Progenitor cell of endocrine pancreas (in vitro differentiated cells): ENCODE measurements around the gene CAMK2D. TPM values are rescaled to one million over a fixed set of nuclear protein-coding genes. Genes with fewer than 3 reads are reported as not detected.

Experiments
- DNase-seq: peaks from one replicate; pipeline ENCODE4 v3.0.0; 2021; ENCODE audit warnings: low spot score; ENCODE audit not compliant: unreplicated experiment
- H3K27ac Mint-ChIP-seq: 2 replicates; pipeline ENCODE4 v1.8.0; 2021; ENCODE audit warnings: mild to moderate bottlenecking, moderate library complexity, mixed read lengths
- H3K27me3 Mint-ChIP-seq: 2 replicates; pipeline ENCODE4 v1.8.0; 2021; ENCODE audit warnings: mixed read lengths
- H3K36me3 Mint-ChIP-seq: 2 replicates; pipeline ENCODE4 v1.8.0; 2022; ENCODE audit warnings: mixed read lengths; ENCODE audit not compliant: insufficient read depth
- H3K4me1 Mint-ChIP-seq: 2 replicates; pipeline ENCODE4 v1.8.0; 2021; ENCODE audit warnings: low read depth, mixed read lengths
- H3K4me3 Mint-ChIP-seq: 2 replicates; pipeline ENCODE4 v1.8.0; 2021; ENCODE audit warnings: low read depth, mild to moderate bottlenecking, moderate library complexity, mixed read lengths
- H3K9me3 Mint-ChIP-seq: 2 replicates; pipeline ENCODE4 v1.8.0; 2021; ENCODE audit warnings: low read depth, mixed read lengths
- total RNA-seq: library from RNA; stranded (reverse); gene quantifications from 2 replicates; pipeline ENCODE4 v1.2.1, GENCODE V29; 2021
- TF ChIP-seq, protein P1 (sequence below): fragments of 200-600 bp; sonication (generic); IDR thresholded peaks from one replicate; pipeline ENCODE4 v1.5.0; 2021; ENCODE audit warnings: antibody characterized with exemption, mild to moderate bottlenecking; ENCODE audit not compliant: unreplicated experiment

CAMK2D gene
- total RNA-seq, 1 donor from 2014 or later = 74.4 TPM

DNA sequence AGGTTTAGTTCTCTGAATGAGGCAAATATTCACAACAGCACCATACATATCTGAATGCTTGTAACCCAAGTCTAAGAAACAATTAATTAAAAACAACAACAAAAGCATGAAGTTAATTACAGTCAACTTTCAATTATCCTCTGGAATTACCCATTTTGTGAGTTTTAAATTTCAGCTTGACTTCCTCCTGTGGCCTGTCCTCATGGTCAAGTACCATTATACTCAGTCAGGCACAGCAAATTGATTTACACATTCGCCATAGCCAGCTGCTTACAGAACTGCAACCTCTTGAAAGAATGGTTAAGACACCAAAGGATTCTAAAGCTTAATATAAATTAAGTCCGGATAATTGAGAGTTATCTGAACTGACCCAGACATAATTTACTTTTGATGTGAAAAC, 306.5 kb downstream of the CAMK2D start:
- H3K36me3 Mint-ChIP-seq = peaks cover 2% of the 10 kb centered on the region
- no peaks in the 10 kb centered on the region for H3K9me3 Mint-ChIP-seq
- H3K27me3 Mint-ChIP-seq = no peaks in the 10 kb centered on the region
- H3K27ac Mint-ChIP-seq = no peak overlapping the region
- DNase-seq = no peak
- H3K4me3 Mint-ChIP-seq = no peak overlapping the region
- peaks cover 3% of the 10 kb centered on the region for H3K4me1 Mint-ChIP-seq
- TF ChIP-seq, protein P1, sequence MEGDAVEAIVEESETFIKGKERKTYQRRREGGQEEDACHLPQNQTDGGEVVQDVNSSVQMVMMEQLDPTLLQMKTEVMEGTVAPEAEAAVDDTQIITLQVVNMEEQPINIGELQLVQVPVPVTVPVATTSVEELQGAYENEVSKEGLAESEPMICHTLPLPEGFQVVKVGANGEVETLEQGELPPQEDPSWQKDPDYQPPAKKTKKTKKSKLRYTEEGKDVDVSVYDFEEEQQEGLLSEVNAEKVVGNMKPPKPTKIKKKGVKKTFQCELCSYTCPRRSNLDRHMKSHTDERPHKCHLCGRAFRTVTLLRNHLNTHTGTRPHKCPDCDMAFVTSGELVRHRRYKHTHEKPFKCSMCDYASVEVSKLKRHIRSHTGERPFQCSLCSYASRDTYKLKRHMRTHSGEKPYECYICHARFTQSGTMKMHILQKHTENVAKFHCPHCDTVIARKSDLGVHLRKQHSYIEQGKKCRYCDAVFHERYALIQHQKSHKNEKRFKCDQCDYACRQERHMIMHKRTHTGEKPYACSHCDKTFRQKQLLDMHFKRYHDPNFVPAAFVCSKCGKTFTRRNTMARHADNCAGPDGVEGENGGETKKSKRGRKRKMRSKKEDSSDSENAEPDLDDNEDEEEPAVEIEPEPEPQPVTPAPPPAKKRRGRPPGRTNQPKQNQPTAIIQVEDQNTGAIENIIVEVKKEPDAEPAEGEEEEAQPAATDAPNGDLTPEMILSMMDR = no peak

DNA sequence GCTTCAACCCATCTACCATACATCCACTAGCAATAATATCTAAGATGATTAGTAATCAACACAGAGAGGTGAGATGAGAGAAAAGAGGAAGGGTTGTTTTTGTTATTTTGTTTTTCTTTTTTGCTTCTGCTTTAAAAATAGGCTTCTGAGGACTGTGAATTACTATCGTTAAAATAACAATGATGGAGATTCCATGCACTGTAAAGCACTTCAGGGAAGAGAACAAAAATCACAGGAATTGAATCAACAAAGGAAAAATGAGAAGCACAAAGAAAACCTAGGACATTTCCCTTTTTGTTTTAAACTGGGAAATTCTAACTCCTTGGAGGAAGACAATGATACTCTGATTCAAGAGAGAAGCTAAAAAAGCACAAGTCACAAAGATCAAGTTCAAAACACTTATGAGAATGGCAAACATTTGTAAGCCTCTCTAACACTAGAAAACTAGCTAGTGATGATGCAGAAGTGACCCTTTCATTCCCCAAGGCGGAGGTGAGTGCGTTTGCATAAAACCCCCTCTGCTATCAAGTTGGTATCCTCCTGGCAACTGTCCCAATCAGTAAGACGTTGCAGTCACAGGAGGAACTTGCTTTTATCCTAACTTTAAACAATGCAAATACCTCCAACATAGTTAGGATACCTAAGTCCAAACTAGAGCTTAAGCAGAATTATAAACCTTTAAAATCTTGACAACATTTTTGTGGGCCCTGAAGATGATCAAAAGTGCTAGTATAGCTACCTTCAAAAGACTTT, 308.5 kb downstream of the CAMK2D start:
- Mint-ChIP-seq H3K27ac (no peak overlapping the region), H3K4me1 (peaks cover 3% of the 10 kb centered on the region), H3K36me3 (peaks cover 2% of the 10 kb centered on the region), H3K4me3 (no peak overlapping the region), H3K27me3 (no peaks in the 10 kb centered on the region), H3K9me3 (no peaks in the 10 kb centered on the region)
- DNase-seq = no peak
- TF ChIP-seq, protein P1 = no peak

DNA sequence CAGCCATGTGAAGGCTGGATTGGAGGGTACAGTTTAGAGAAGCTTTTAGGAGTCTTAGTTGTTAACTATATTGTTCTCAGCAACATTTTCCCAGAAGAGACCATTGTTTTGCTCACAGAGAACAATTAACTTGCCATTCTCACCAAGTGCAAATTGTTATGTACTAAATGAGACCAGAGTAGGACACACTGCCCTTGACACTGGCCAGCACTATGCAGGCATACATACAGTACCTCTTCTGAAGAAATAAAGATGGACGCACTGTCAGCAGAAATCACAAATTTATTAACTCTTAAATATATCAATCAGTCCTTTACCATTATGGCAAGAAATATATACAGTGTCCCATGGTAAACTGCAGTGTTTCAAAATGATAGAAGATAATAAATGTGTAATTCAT, 309.4 kb downstream of the CAMK2D start:
- no peaks in the 10 kb centered on the region for H3K27me3 Mint-ChIP-seq
- no peaks in the 10 kb centered on the region for H3K9me3 Mint-ChIP-seq
- no peak overlapping the region for H3K4me3 Mint-ChIP-seq
- H3K27ac Mint-ChIP-seq = no peak overlapping the region
- H3K4me1 Mint-ChIP-seq = peaks cover 3% of the 10 kb centered on the region
- TF ChIP-seq, protein P1 = no peak
- no peak for DNase-seq
- no peaks in the 10 kb centered on the region for H3K36me3 Mint-ChIP-seq

DNA sequence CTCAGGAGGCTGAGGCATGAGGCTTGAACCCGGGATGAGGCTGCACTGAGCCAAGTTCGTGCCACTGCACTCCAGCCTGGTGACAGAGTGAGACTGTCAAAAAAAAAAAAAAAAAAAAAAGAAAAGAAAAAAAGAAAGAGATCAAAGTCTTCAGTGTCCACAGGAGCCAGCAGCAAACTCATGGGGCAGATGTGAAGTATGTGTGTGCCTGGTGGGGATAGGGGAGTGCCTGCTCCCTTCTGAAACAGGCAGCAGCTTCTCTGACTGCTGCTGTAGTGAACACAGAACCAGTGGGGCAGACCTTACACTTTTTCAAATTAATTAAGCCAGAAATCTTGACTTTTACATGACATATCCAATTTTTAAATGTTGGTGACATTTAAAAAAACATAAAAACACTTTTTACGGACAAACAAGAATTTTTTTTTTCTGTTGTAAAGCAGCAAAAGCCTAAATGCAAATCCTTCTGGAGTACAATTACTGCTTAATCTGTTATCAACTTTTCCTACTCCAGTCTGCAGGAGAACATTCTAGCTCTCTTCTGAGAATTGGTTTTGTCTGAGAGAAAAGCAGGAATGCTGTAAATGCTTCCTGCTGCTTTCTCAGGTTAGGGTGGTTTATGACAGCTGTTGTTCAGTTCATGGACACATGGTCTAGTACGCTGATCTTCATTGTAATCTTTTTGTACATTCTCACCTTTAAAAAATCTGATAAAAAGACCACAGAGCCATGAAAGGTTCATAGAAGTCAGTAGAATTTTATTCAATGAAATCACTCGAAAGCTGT, 311.1 kb downstream of the CAMK2D start:
- Mint-ChIP-seq H3K27me3 (no peaks in the 10 kb centered on the region), H3K27ac (no peak overlapping the region), H3K9me3 (no peaks in the 10 kb centered on the region), H3K4me1 (peaks cover 12% of the 10 kb centered on the region), H3K4me3 (no peak overlapping the region), H3K36me3 (no peaks in the 10 kb centered on the region)
- TF ChIP-seq, protein P1 = no peak
- DNase-seq = no peak

DNA sequence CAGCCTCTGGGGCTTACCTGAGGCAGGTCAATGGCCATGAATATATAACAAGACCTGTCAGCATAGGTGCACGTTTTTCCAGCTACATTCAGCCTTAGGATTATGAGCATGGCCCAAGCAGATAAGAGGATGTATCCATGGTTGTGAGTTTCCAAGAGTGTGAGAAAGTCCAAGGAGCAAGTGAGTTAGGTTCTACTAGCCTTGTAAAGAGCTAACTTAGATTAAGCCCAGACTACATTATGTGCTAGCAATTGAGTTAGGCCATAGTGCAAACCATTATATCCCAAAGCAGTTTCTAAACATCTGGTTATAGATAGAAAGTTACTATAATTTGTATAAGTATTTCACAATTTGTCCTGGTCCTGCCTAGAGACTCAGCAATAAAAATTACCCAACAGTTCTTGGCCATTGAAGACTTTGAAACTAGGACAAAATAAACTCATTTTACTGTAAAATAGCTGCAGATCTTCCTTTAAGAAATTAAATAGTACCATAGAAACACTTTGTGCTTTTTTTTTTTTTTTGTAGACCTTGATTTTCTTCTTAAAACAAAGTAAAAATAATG, 312.0 kb downstream of the CAMK2D start:
- DNase-seq = no peak
- Mint-ChIP-seq H3K9me3 (no peaks in the 10 kb centered on the region), H3K36me3 (no peaks in the 10 kb centered on the region), H3K27ac (no peak overlapping the region), H3K4me3 (no peak overlapping the region), H3K27me3 (no peaks in the 10 kb centered on the region), H3K4me1 (peaks cover 12% of the 10 kb centered on the region)
- TF ChIP-seq, protein P1 = no peak
